ENCODE measurements around the gene DCD.
"Not testable (repeated sequence)": the region's sequence is repeated elsewhere in the genome, so short reads cannot be mapped to it uniquely, and the experiment has no call there.

Gene DCD

DNA sequence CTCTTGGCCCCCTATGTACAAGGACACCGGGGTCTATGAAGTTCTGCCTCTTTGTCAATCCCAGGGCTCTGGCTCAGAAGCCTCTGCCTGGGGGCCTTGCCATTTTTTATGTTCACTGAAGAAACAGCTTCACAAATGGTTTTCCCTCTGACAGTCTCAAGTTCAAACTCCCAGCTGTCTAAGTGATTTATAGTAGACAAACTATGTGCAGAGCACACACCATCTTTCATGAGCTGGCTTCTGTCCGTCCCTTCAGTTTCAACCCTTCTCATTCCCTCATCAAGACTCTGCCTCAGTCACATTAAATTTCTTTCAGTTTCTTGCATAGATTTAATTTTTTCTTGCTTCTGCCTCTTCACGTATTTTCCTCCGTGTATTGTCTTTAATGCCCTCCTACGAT, 2.7 kb upstream of the DCD start:
- no peak for DNase-seq

- DNase-seq: no peak
Observed at GRCh38 chr12:54650409-54650808, 2.2 kb upstream of the DCD start.

DNA sequence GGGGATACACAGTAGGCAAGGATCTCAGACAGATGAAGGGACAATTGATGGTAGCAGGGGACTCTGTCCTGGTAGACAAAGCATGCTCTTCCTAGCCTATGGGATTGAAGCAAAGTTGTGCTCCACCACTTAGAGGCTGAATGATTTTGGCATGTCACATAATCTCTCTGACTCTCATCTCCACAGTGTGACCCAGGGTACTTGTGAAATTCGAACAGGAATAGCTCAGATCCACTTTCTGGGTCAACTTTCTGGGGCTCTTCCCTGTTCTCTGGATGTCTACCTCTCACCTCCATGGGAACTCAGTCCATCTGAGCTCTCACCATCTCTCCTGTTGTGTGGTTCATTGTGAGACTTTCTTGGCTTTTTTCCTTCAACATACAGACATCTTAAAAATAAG, 1.7 kb upstream of the DCD start:
- DNase-seq: no peak

DNA sequence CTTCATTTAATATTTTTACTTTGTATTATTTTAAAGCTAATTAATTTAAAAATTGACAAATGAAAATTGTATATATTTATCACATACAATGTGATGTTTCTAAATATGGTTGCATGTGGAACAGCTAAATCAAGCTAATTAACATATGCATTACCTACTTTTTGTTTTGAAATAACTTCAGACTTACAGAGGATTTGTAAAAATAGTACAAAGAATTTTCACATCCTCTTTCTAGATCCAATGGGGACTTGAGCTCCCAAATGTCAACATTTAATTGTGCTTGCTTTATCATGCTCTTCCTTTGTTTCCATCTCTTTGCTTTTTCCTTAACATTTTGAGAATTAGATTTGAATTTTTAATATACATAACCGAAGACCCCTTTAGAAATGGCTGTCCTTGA, 6.6 kb downstream of the DCD start:
- DNase-seq: peak; percentile 84

GRCh38 chr12:54641089-54641488, 7.1 kb downstream of the DCD start:
- DNase-seq: peak; percentile 76

- DNase-seq: not testable (repeated sequence)
Observed at GRCh38 chr12:54639112-54639511, 9.1 kb downstream of the DCD start.

DNA sequence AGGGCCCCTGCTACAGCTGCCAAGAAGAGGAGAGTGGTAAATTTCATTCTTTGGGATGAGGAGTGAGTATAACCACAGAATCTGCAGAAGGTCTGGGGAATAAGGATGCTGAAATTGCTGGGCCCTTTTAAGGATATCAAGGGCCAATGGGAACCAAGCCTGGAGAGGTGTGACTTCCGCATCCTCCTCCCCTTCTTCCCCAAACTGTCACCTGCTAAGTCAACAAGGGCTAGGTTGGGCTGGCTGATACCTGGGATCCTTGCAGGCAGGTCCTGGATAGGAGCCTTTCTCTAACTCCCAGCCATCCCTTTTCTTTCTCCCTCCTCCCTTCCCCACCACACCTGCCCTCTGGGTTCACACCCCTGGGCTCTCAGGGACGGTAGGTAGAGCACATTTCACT, 13.4 kb downstream of the DCD start, which contains the start of gene LACRT:
TSS of gene LACRT (minus strand) at position 101 of the 400 bp plus-strand sequence. CDS start at position 47, 54 bp downstream.
- DNase-seq: no peak

DNA sequence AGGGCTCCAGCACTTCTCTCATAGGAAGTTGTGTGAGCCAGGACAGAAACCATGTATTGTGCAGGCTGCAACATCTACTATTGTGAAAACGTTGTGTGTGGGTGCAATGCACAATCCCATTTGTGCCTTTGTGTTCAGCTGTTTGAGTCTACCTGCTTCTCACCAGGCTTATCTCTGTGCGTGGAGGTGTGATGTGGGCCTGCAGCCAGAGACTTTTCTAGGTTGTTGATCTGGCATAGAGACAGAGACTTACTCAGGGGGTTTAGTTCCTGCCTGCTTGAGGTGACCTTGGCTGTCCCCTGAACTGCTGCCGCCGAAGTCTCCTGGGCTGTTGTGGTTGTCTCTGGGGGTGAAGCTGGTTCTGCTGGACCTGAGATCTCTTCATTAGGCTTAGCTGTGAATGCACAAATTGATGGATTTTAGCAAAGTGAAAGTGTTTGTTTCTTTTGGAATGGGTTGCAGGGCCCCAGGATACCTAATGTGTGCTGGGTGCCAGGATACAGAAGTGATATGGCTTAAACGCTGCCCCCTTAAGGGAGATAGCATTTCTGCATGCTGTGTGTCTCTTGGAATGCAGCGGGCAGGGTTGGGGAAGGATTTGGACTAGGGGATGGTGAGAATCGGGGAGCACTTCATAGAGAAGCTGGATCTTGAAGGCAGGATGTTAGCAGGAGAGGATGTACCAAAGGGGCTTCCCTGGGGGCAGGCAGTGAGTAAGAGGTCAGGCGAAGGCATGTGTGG, 16.0 kb downstream of the DCD start:
- DNase-seq: no peak

DNA sequence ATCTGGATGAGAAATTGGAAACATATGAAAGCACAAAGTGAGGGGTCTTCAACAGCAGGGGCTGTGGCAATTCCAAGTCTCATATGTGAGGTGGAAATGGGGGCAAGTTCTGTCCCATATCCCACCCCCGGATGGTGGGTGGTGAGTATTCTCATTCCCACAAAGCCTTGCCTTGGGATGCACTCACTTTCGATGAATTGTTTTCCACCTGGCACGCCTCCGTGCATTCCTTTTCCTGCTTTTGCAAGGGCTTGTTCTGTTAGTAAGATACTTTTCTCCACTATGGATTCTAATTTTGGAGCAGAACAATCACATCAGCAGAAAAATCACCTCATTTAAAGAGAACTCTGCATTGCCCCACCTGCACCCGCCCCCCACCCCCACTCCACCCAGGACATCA, 16.6 kb downstream of the DCD start:
- no peak for DNase-seq

- no peak for DNase-seq
Observed at GRCh38 chr12:54629925-54630324, 18.2 kb downstream of the DCD start.

DNA sequence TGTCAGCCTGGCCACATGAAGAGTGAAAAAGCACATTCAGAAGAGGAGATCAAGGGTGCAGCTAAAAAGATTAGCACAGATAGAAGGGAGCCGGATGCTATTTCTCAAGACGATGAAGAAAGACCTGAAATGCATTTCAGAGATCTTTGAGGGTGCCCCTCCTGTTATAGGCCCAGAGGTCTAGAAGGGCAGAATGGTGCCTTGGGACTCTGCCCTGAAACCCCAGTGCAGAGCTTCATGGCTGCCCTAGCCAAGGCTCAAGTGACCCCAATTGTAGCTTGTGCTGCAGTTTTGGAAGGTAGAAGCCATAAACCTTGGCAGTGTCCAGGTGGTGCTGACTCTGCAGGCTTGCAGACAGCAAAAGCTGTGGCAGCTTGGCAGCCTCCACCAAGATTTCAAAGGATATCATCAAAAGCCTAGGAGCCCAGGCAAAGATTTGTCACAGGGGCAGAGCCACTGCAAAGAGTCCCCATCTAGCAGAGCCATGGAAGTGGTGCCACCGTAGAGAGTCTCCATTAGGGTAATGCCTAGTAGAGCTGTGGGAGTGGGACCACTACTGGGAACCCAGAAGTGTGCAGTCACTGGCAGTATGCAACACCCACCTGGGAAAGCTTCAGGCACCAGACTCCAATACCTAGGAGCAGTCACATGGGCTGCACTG, 19.8 kb downstream of the DCD start:
- DNase-seq: no peak

DNA sequence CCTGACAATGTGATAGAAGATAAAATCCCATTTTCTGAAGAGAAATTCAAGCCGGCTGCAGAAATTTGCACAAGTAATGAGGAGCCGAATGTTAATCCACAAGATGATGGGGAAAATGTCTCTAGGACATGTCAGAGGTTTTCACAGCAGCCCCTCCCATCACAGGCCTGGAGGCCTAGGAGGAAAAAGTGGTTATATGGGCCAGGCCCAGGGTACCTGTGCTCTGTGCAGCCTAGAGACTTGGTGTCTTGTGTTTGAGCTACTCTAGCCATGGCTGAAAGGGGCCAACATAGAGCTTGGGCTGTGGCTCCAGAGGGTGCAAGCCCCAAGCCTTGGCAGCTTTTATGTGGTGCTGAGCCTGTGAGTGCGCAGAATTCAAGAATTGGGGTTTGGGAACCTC, 20.9 kb downstream of the DCD start:
- DNase-seq: no peak

DNA sequence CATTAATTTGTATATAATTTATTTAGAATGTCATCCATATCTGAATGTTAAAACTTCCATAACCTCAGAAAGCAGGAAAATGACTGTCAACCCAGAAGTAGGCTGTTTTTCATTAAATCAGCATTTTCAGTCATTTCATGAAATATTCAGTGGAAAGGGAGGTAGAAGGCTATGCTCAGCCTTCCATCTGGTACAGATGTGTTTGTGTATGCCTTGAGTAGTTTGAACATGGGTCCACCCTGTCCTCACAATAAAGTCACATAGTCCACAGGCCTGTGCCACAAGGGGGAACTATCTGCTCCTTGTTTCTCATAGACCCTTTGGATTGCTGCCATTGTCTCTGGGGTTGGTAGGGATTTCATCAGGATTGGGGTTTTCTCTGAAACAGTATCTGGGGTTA, 22.6 kb downstream of the DCD start:
- peak; percentile 4 for DNase-seq

DNA sequence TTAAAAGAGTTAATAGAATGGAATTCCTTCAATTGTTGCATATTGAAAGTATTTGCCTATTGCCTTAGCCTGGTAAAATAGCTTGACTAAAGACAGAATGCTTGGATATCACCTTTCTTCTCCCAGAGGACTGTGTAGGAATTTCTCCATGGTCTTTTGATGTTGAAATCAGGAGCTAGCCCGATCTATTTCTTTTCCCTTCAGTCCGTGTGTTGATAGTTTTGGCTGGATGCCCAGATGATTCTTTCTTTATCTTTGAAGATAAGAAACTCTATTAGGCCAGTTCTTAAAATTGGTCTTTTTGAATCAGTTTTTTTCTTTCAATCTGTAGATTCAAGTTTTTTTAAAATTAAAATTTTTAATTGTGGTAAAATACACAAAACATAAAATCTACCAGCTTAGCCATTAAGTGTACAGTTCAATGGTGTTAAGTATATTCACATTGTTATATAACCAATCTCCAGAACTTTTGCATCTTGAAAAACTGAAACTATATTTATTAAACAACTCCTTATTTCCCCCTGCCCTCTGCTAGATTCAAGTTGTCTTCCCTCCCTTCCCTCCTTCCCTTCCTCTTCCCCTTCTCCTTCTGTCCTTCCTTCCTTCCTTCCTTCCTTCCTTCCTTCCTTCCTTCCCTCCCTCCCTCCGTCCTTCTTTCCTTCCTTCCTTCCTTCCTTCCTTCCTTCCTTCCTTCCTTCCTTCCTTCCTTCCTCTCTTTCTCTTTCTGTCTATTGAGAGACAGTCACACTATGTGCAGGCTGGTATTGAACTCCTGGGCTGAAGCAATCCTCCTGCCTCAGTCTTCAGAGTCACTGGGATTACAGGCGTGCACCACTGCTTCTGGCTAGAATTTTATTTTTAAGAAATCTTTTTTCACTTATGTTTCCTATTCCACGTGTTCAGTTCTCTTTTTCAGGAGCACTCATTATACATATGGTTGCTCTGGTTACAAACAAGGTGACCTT, 23.6 kb downstream of the DCD start:
- DNase-seq: no peak

DNA sequence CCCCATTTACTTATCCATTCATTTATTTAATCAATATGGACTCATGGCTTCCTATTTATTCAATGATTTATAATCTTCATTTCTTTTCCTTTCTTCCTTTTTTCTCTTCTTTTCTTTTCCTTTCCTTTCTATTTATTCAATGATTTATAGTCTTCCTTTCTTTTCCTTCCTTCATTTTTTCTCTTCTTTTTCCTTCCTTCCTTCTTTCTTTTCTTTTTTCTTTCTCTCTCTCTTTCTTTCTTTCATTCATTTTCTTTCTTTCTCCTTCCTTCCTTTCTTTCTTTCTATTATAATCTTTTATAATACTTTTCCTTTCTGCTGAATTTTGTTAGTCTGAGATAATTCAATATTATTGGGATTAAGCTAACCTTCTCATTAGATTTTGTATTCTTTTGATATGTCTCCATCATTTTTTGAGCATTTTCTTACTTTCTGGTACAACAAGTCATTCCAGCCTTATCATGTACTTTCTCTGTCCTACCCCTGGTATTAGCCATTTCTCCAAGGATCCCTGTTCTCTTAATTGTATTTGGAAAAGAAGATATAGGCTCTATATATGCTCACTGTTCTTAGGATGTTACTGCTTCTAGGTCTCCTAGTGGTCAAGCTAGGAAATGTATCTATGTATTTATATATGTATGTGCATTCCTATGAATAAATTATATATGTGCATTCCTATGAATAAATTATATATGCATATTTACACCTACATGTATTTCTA, 25.5 kb downstream of the DCD start:
- DNase-seq: peak; percentile 33

DNA sequence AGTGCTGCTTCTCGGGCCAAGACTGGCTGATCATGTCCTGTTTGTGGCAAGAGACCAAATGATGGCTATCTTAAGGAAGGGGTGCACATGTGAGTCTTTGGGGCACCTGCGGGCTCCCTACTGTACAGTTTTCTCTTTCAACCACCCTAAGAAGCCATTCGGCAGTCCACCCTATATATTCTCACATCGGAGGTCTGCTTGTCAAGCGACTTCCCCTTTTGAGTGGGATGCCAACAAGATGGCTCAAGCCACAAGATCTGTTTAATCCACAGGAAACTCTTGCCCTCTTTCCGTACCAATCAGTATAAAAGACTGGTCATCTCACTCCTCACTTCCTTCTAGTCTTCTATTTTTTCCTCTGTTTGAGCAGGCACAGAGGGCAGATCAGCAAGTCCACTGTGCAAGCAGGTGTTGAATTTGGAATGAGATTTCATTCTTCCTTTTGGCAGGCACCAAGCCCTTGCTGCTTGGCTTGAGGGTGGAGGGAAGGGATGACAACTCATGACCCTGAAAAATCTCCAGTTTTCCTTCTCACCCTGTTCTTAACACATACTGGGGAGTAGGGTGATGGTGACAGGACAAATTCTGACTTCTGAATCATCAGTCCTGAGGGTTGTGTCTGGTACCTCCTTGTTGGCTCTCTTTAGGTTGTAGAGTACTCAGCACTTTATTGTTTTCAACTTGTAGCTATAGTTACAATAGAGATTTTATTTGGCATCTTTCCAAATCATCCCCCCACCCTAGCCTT, 31.1 kb downstream of the DCD start:
- peak; percentile 97 for DNase-seq

DNA sequence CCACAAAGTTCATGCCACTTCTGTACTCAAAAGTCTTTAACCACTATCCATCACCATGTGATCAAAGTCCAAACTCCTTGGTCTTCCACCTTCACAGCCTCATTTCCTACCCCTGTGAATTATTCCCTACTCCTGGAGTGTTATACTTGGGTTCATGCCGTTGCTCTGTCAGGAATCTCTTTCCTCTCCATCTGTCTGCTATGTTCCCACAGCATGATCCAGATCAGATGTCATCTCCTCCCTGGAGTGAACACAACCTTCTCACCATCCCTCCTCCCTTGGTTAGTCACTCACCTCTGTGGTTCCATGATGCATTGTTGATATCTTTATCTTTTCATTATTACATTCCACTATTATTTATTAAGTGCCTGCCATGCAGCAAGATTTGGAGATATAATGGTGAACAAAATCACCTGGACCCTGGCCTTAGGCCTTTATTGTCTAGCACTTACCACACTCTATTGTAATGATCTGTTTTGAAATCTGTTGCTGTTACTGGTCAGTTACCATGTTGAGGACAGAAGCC, 35.9 kb downstream of the DCD start:
- DNase-seq: no peak

GRCh38 chr12:54611715-54612149, 36.4 kb downstream of the DCD start:
- DNase-seq: no peak

GRCh38 chr12:54608769-54609168, 39.4 kb downstream of the DCD start:
- no peak for DNase-seq

GRCh38 chr12:54608156-54608555, 40.0 kb downstream of the DCD start:
- no peak for DNase-seq

- no peak for DNase-seq
Observed at GRCh38 chr12:54606556-54606955, 41.6 kb downstream of the DCD start.
